IPS-18a (cell line): ENCODE measurements around the gene PACS2.

Experiments
- H3K27ac ChIP-seq: one replicate; pipeline ENCODE4 v1.5.1; 2013; ENCODE audit warnings: low read length
- H3K27me3 ChIP-seq: one replicate; pipeline ENCODE4 v1.6.1; 2013; ENCODE audit warnings: mild to moderate bottlenecking, low read length; ENCODE audit not compliant: control insufficient read depth, insufficient read depth
- H3K36me3 ChIP-seq: one replicate; pipeline ENCODE4 v1.6.1; 2013; ENCODE audit warnings: low read depth, low read length; ENCODE audit not compliant: control insufficient read depth
- H3K4me1 ChIP-seq: one replicate; pipeline ENCODE4 v1.6.1; 2013; ENCODE audit warnings: low read depth, low read length; ENCODE audit not compliant: control insufficient read depth
- H3K4me3 ChIP-seq: one replicate; pipeline ENCODE4 v1.5.1; 2013; ENCODE audit warnings: low read length
- H3K9ac ChIP-seq: one replicate; pipeline ENCODE4 v1.6.1; 2013; ENCODE audit warnings: mild to moderate bottlenecking, low read length, moderate library complexity
- H3K9me3 ChIP-seq: one replicate; pipeline ENCODE4 v1.6.1; 2013; ENCODE audit warnings: low read depth, low read length; ENCODE audit not compliant: control insufficient read depth

PACS2 gene

DNA sequence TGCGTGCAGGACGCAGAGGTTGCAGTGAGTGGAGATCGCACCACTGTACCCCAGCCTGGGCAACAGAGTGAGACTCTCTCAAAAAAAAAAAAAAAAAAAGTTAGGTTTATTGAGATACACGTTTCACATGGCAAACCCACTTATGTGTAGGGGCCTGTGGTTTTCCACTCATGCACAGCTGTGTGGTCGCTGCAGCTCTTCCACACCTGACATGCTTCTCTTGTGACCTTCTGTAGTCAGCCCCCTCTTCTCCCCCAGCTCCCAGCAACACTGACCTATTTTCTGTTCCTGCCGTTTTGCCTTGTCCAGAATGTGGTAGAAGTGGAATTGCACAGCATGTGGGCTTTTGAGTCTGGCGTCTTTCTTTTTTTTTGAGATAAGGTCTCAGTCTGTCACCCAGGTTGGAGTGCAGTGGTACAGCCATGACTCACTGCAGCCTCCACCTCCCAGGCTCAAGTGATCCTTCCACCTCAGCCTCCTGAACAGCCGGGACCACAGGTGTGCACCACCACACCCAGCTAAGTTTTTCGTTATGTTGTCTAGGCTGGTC, 113.5 kb downstream of the PACS2 start:
- Histone ChIP-seq H3K4me3 (no peak overlapping the region), H3K36me3 (peaks cover 23% of the 10 kb centered on the region), H3K9ac (no peak overlapping the region), H3K27me3 (no peaks in the 10 kb centered on the region), H3K9me3 (no peaks in the 10 kb centered on the region), H3K4me1 (peaks cover 4% of the 10 kb centered on the region), H3K27ac (no peak overlapping the region)

DNA sequence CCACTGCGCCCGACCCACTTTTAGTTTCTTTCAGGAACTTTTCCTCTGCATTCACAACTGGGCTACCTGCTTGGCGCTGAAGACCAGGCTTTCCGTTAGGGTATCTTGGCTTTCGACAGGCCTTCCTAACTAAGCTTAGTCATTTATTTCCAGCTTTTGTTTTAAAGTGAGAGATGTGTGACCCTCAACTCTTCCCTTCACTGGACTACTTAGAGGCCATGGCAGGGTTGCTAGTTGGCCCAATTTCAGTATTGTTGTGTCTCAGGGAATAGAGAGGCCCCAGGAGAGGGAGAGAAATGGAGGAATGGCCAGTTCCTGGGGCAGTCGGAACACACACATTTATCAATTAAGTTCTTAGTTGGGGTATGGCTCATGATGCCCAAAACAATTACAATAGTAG, 115.5 kb downstream of the PACS2 start:
- Histone ChIP-seq H3K9me3 (no peaks in the 10 kb centered on the region), H3K27ac (no peak overlapping the region), H3K9ac (no peak overlapping the region), H3K4me3 (no peak overlapping the region), H3K36me3 (peaks cover 17% of the 10 kb centered on the region), H3K4me1 (peaks cover 8% of the 10 kb centered on the region), H3K27me3 (no peaks in the 10 kb centered on the region)

DNA sequence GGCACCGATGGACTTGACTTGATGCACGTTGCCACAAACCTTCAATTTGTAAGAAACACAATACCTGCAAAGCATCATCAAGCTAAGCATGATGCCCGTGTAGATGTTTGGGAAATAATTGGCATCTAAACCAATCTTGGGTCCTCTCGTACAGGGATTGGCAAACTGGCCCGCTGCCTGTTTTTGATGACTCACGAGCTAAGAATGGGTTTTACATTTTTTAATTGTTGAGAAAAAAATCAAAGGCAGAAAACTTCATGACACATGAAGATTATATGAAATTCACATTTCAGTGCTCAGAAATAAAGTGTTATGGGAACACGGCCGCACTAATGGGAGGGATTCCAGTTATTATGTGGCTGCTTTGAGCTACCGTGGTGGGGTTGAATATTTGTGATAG, 116.0 kb downstream of the PACS2 start:
- Histone ChIP-seq H3K4me1 (peaks cover 8% of the 10 kb centered on the region), H3K36me3 (peaks cover 17% of the 10 kb centered on the region), H3K9me3 (no peaks in the 10 kb centered on the region), H3K27ac (no peak overlapping the region), H3K27me3 (no peaks in the 10 kb centered on the region), H3K4me3 (no peak overlapping the region), H3K9ac (no peak overlapping the region)

DNA sequence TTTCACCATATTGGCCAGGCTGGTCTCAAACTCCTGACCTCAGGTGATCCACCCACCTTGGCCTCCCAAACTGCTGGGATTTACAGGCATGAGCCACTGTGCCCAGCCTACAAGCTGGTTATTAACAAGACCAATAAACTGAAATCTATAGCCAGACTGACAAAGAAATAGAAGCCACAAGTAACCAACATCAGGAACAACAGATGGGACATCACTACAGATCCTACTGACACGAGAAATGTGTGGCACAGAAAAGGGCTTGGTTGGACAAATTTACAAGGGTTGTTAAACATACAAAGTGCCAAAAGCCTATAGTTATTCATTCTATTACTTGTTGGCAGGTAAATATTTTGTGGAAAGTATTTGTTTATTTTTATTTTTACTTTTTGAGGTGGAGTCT, 116.7 kb downstream of the PACS2 start:
- no peak overlapping the region for H3K4me3 ChIP-seq
- H3K27me3 ChIP-seq, result no peaks in the 10 kb centered on the region
- H3K36me3 ChIP-seq, result peaks cover 17% of the 10 kb centered on the region
- H3K9ac ChIP-seq, result no peak overlapping the region
- H3K4me1 ChIP-seq, result peaks cover 8% of the 10 kb centered on the region
- no peak overlapping the region for H3K27ac ChIP-seq
- no peaks in the 10 kb centered on the region for H3K9me3 ChIP-seq

DNA sequence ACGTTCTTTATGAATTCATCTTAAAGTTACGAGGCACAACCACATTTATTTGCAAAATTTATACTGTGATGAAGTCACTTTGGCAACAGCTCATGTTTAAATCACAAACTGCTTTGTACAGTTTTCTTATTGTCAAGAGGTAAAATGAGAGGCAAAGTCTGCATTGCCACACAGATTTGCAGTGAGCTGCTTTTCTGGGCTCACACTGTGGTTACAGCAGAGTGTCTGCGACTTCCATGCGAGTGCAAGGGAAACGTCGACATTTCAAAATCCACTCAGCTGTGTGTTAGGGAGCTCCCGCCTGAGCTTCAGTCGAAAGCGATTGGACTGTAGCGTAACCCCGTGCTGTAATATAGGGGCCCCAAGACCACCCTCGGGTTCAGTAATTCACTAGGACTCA, 118.1 kb downstream of the PACS2 start:
- Histone ChIP-seq H3K4me1 (peaks cover 8% of the 10 kb centered on the region), H3K9me3 (no peaks in the 10 kb centered on the region), H3K27ac (no peak overlapping the region), H3K4me3 (no peak overlapping the region), H3K27me3 (no peaks in the 10 kb centered on the region), H3K9ac (no peak overlapping the region), H3K36me3 (peaks cover 6% of the 10 kb centered on the region)

DNA sequence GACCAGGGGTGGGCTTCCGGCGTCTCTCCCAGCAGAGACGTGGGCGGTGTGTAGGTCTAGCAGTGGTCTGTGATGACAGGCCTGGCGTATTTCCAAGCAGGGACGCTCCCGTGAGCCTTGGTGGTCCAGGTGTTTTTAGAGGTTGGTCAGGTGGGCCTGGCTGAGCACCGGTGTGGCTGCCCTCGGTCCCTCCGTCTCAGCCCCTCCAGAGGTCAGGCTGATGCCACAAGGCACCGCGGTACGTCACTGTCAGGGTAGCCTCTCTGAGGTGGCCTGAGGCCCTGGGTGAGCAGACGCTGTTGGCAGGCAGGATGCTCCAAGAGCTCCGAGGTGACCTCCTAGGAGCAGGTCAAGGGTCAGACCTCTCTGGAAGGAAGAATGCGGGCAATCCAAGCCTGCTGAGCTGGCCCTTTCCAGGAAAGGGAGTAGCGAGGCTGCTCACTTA, 118.6 kb downstream of the PACS2 start:
- H3K27me3 ChIP-seq, result no peaks in the 10 kb centered on the region
- no peaks in the 10 kb centered on the region for H3K9me3 ChIP-seq
- H3K36me3 ChIP-seq, result peaks cover 6% of the 10 kb centered on the region
- no peak overlapping the region for H3K4me3 ChIP-seq
- peaks cover 8% of the 10 kb centered on the region for H3K4me1 ChIP-seq
- no peak overlapping the region for H3K9ac ChIP-seq
- H3K27ac ChIP-seq, result no peak overlapping the region

DNA sequence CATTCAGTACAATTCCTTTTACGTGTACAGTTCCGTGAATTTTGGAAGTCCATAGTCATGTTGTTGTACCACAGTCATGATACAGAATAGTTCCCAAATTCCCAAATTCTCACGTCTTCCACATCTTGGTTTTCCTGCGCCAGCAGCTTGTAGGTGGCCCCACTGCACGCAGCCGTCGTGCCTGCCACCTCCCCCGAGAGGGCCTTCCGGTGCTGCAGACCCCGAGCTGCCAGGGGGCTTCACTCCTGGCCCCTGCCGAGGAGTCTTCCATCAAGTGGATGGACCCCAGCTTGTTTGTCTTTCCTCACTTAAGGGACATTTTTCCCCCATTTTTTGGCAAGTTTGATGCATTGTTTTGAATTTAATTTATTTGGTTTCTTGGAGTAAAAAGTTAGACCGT, 121.9 kb downstream of the PACS2 start:
- Histone ChIP-seq H3K27ac (no peak overlapping the region), H3K27me3 (no peaks in the 10 kb centered on the region), H3K36me3 (no peaks in the 10 kb centered on the region), H3K9ac (no peak overlapping the region), H3K4me1 (peaks cover 8% of the 10 kb centered on the region), H3K9me3 (no peaks in the 10 kb centered on the region), H3K4me3 (no peak overlapping the region)

DNA sequence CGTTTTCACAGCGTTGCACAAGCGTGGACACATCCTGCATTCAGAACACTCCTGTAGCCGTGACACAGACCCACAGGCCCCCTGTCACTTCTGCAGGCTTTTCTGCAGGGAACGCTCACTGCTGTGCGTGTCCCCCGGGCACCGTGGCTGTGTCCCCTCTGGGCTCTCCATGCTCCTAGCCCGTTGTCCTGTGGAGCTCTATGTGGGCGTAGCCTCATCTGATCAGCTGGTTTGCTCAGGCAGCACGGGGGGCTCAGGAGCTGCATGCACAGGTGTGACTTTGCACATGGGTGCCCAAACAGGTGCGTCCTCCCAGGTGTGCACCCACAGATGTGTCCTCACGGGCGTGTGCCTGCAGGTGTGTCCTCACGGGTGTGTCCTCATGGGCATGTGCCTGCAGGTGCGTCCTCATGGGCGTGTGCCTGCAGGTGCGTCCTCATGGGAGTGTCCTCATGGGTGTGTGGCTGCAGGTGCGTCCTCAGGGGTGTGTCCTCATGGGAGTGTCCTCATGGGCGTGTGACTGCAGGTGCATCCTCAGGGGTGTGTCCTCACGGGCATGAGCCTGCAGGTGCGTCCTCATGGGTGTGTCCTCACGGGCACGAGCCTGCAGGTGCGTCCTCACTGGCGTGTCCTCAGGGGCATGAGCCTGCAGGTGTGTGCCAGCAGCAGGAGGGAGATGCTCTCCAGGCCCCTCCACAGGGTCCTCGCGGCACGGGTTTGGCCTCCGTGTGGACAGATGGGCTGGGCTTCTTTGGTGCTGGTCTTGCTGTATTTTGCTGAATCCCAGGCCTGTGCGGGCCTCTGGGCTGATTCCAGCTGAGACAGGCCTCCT, 122.6 kb downstream of the PACS2 start:
- Histone ChIP-seq H3K9me3 (no peaks in the 10 kb centered on the region), H3K4me1 (peaks cover 8% of the 10 kb centered on the region), H3K9ac (no peak overlapping the region), H3K27me3 (no peaks in the 10 kb centered on the region), H3K27ac (no peak overlapping the region), H3K36me3 (peaks cover 5% of the 10 kb centered on the region), H3K4me3 (no peak overlapping the region)

DNA sequence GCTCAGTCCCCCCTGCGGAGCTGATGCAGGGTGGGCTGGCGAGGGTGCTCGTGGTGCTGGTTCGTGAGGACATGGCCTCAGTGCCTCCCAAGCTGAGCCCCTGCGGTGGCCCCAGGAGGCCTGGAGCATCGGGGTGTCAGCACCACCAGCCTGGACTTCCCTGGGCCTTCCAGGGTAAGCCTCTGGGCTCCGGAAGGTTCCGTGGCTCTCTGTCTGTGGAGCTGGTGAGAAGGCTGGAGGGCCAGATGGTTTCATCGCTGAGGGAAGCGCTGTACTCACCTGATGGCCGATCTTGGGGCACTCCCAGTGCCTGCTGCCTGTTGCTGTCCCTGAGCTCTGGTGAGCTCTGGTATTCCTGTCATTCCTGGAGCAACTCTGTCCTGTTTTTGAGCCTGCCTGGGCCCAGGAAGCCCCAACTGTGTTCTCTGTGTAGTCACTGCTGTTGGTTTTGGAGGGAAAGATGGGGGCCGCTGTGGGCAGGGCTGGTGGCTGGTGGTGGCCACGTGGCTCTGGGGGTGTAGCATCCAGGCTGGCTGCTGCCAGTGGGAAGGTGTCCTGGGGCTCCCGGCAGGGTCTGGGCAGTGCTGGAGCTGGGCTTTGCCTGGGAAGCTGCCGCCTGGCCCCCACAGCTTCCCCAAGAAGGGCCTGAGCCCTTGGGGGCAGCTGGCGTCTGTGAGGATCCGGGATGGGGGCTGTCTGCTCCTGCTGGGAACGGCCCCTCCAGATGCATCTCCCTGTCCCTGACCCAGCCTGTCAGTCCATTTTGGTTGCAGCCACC, 123.4 kb downstream of the PACS2 start:
- peaks cover 6% of the 10 kb centered on the region for H3K36me3 ChIP-seq
- no peaks in the 10 kb centered on the region for H3K9me3 ChIP-seq
- no peak overlapping the region for H3K4me3 ChIP-seq
- H3K9ac ChIP-seq, result no peak overlapping the region
- H3K27ac ChIP-seq, result no peak overlapping the region
- no peaks in the 10 kb centered on the region for H3K27me3 ChIP-seq
- peaks cover 5% of the 10 kb centered on the region for H3K4me1 ChIP-seq

DNA sequence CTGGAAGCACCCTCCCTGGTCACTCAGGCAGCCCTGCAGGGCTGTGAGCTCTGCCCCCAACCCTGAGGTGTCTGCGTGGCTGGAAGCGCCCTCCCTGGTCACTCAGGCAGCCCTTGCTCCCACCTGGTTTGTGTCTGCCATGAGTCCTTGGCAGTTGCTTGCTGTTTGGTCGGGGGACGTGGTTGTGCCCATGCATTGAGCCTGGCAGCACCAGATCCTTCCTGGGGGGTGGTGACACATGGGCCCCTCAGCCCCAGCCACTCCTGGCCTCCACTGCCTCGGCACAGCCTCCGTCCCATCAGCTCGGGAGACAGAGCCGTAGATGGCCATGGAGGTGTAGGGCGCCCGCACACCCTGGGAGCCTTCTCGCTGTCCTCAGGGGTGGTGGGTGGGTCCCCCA, 124.6 kb downstream of the PACS2 start:
- peaks cover 11% of the 10 kb centered on the region for H3K36me3 ChIP-seq
- H3K27ac ChIP-seq, result no peak overlapping the region
- H3K9ac ChIP-seq, result no peak overlapping the region

DNA sequence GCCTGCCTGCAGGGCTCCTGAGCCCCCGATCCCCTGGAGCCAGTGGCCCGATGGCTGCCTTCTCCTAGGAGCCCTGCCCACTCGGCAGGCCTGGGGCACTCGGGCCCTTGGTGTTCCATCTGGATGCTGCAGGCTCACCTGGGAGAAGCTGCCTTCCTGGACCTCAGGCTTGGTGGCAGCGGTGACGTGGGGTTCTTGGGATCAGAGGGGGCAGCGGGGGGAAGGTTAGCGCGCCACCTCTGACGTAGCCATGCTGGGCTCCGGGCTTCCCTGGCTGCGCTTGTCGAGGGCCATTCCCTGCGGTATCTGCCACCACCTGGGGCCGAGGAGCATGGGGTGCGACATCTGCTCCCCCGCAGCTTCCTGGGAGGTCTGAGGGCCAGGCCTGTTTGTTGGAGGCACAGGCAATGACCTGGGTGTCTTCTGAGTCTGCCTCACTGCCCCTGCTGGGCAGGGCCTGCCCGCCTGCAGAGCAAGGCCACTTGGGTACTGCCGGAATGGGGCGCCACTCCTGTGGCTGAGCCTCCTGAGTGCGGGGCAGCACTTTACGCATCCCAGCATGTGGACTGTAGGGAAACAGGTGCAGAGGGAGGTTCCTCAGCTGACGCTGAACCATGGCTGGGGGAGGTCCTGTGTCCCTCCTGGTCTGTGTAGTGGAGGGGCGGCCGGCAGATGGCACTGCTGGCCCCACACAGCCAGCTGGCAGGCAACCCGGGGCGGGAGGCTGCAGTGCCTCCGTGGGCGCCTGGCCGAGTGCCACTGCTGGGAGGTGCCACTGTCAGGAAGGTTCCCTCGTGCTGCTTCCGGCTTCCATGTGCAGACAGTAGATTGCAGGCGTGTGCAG, 125.4 kb downstream of the PACS2 start:
- no peak overlapping the region for H3K4me3 ChIP-seq
- no peaks in the 10 kb centered on the region for H3K4me1 ChIP-seq
- H3K9ac ChIP-seq, result no peak overlapping the region
- H3K27me3 ChIP-seq, result no peaks in the 10 kb centered on the region
- H3K36me3 ChIP-seq, result peaks cover 11% of the 10 kb centered on the region
- H3K9me3 ChIP-seq, result no peaks in the 10 kb centered on the region
- no peak overlapping the region for H3K27ac ChIP-seq

More for the DNA sequence above, 124.6 kb downstream of the PACS2 start:
- Histone ChIP-seq H3K27me3 (no peaks in the 10 kb centered on the region), H3K4me3 (no peak overlapping the region), H3K4me1 (no peaks in the 10 kb centered on the region), H3K9me3 (no peaks in the 10 kb centered on the region)
